NAMALWA (cell line): ENCODE results near the gene HK2.

Experiments
- DNase-seq: peaks from one replicate; pipeline ENCODE4 v3.0.0-alpha.2; 2015; ENCODE audit warnings: low spot score

HK2 gene

GRCh38 chr2:74857215-74857614, 23.3 kb downstream of the HK2 start:
- no peak for DNase-seq

GRCh38 chr2:74857725-74858124, 23.8 kb downstream of the HK2 start:
- no peak for DNase-seq

GRCh38 chr2:74858281-74858680, 24.4 kb downstream of the HK2 start:
- DNase-seq, result no peak

GRCh38 chr2:74860079-74860478, 26.2 kb downstream of the HK2 start:
- no peak for DNase-seq

- no peak for DNase-seq
Observed at GRCh38 chr2:74860521-74860920, 26.6 kb downstream of the HK2 start.

GRCh38 chr2:74861531-74861930, 27.6 kb downstream of the HK2 start:
- DNase-seq, result no peak

GRCh38 chr2:74862020-74862964, 28.4 kb downstream of the HK2 start:
- DNase-seq, result no peak

GRCh38 chr2:74863802-74864248, 29.9 kb downstream of the HK2 start:
- no peak for DNase-seq

GRCh38 chr2:74864728-74865722, 31.1 kb downstream of the HK2 start:
- no peak for DNase-seq

- no peak for DNase-seq
Observed at GRCh38 chr2:74865770-74866674, 32.1 kb downstream of the HK2 start.

GRCh38 chr2:74867841-74868658, 34.1 kb downstream of the HK2 start:
- no peak for DNase-seq

- DNase-seq, result no peak
Observed at GRCh38 chr2:74869517-74869916, 35.6 kb downstream of the HK2 start.

- DNase-seq, result no peak
Observed at GRCh38 chr2:74870951-74871350, 37.0 kb downstream of the HK2 start.

GRCh38 chr2:74871414-74871813, 37.5 kb downstream of the HK2 start:
- no peak for DNase-seq

GRCh38 chr2:74872389-74872836, 38.5 kb downstream of the HK2 start:
- no peak for DNase-seq

GRCh38 chr2:74873012-74873665, 39.2 kb downstream of the HK2 start:
- DNase-seq, result no peak

GRCh38 chr2:74873678-74874640, 40.0 kb downstream of the HK2 start:
- no peak for DNase-seq

GRCh38 chr2:74876081-74876886, 42.4 kb downstream of the HK2 start:
- DNase-seq, result peak; percentile 75
